HG03108 (cell line): ENCODE data around the gene DIP2C.
"Not testable (repeated sequence)": the region's sequence is repeated elsewhere in the genome, so short reads cannot be mapped to it uniquely, and the experiment has no call there.

Experiments
- ATAC-seq: cut with Tn5 transposase; IDR thresholded peaks from one replicate; pipeline ENCODE4 v1.9.1; 2021; ENCODE audit warnings: moderate library complexity; ENCODE audit not compliant: unreplicated experiment

The DIP2C gene

DNA sequence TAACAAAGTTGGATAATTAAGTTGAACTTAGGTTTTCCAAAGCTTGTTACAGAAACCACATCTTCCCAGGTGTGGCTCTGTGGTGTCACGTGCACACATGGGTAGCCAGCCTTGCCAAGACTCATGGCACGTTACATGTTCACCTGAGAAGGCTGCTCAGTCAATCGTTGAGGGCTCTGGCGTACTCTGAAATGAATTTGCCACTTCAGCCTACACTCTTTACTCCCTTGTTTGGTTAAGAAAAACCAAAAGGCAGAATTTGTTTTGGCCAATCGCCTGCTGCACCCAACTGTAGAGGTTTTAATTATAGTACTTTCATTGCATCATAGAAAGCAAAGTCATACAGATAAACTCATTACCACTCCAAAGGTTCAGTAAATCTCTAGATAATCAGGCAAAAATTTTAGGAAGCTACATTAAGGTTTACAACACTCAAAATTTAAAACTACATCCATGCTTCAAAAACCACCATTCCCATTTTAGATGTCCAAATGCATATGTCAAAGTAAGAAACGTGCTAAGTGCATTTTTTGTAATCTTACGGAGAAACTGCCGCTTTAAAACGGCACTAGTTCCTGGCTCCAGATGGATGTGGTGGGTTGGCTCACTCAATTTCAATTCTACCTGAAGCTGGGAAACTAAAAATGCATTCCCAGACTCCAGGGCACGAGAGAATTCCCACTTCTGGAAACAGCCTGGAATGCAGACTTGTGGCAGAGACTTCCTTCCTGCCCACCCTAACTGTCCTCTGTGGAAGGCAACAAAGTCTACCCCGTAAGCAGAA lies 88.4 kb downstream of the DIP2C start:
- no peak for ATAC-seq

- ATAC-seq = no peak
These were observed 89.2 kb downstream of the DIP2C start for GRCh38 chr10:600234-600633.

GRCh38 chr10:599767-600166 lies 89.7 kb downstream of the DIP2C start:
- no peak for ATAC-seq

DNA sequence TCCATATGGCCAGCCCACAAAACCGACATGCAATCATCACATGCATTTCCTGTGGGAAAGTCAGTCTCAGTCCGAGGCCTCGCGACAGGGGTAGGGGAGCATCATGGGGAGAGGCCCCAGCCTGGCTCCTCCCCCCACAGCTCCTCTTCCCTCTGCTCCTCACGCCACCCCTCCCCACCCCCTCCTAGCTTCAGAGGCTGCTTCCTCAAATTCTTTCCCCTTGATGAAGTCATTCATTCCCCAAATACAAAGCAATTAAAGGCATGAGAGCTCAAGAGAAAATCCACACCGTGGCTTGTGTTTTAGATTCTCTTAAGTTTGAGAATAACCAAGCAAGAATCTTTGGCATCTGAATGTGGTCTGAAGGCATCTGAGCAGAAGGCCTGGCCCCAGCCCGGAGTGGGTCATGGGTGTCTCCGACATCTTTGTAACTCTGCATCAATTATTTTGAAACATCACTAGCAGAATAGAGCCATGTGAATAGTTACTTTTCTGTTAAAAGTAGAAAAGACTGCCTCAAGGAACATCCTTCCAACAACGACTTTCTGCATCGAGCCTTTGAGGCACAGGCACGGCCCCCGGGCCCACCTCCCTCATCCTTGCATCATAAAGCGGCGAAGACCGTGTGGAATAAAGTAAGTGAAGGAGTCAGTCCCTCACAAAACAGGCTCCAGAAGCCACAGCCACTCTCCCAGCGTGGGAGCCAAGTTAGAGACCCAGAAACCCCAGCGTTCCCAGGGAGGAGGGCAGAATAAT lies 90.9 kb downstream of the DIP2C start:
- no peak for ATAC-seq

GRCh38 chr10:597976-598375 lies 91.5 kb downstream of the DIP2C start:
- ATAC-seq = no peak

GRCh38 chr10:596725-597345 lies 92.6 kb downstream of the DIP2C start:
- ATAC-seq = no peak

GRCh38 chr10:596131-596530 lies 93.3 kb downstream of the DIP2C start:
- ATAC-seq = not testable (repeated sequence)

- no peak for ATAC-seq
These were observed 94.0 kb downstream of the DIP2C start for GRCh38 chr10:595473-595872.

DNA sequence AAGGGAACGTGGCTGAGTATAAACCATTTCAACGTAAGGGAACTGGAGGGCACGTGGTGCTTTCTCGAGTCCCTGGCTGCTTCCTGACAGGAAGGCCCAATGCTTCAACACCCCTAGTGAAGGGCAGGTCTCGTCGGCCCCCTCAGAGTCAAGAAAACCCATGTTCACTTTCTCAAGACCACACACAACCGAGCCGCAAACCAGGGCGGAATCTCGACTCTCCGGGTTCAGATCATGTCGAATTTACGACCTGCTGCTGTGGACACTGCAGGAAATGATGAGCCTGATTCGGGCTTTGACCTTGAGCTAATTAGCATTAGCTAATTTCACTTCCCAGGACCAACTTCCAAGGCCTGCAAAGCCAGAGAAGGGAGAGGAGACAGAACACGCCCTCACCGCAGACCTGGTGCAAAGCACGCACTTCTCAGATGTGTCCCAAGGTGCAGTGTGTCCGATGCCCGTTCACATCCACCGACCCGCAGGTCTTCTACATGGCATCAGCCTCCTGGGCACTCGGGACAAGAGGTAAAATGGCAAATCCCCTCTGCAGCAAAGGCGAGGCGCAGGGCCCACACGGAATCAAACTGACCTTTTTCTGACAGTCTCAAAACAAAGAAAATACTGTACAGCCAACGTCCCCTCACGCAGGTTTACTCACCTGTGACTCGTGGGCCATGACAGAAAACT lies 94.7 kb downstream of the DIP2C start:
- no peak for ATAC-seq

GRCh38 chr10:593901-594457 lies 95.5 kb downstream of the DIP2C start:
- no peak for ATAC-seq

DNA sequence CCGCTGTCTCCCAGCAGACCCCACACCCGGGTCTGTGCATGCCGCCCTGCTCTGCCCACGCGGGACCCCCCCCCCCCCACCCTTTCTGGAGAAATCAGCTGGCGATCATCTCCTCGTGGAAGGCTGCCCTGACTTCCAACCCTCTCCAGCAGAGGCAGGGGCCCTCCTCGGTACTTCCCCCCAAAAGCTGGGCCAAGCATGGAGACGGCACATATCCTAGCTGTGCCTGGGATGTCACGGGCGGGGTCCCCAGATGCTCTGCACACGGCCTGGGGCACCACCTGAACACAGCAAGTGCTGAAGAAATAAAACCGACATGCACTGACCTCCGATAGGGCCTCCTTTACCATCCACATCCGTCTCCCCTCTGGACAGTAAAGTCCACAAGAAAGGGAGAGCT lies 96.0 kb downstream of the DIP2C start:
- ATAC-seq = no peak

- ATAC-seq = no peak
These were observed 96.5 kb downstream of the DIP2C start for GRCh38 chr10:593016-593415.

GRCh38 chr10:591646-592045 lies 97.8 kb downstream of the DIP2C start:
- ATAC-seq = no peak

- ATAC-seq = no peak
These were observed 98.7 kb downstream of the DIP2C start for GRCh38 chr10:590721-591120.

GRCh38 chr10:589961-590680 lies 99.3 kb downstream of the DIP2C start:
- ATAC-seq = no peak

DNA sequence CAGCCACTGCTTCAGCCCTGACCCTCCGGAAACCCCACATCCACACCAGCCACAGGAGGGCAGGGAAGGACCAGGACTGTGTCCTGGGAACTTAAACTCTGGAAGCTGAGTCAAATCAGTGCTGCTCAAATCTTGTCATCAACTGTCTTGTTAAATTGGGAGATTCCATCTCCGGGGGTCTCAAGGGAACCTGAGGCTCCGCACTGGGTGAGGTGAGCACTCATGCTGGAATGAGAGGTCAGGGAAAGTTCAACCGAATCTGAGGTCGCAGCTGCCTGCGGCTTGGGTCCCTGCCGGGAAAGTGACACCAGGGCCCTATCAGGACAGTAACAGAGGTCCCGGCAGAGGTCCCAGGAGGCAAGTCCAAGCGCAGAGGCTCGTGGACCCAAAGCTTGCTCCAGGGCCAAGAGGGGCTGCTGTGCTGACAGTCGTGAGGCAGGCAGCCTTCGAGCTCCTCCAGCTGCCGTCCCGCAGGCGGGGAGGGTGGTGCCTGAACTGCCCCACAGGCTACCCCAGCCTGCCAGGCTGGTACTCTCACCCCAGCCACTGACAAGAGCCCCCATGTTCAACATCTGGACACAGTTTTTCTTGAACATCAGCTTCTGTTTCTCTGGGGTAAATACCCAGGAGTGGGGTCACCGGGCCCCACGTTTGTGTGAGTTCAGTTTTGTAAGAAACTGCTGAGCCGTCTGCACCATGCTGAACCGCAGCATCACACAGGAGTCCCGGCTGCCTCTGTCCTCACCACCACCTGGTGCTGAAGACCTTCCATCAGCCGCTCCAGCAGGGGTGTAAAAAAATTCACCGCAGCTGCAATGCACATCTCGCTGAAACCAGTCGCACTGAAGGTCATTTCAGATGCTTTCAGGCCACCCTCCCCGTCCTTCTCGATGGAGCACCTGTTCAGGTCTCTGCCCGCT lies 101.0 kb downstream of the DIP2C start:
- ATAC-seq = no peak

GRCh38 chr10:586716-587115 lies 102.8 kb downstream of the DIP2C start:
- ATAC-seq = no peak

DNA sequence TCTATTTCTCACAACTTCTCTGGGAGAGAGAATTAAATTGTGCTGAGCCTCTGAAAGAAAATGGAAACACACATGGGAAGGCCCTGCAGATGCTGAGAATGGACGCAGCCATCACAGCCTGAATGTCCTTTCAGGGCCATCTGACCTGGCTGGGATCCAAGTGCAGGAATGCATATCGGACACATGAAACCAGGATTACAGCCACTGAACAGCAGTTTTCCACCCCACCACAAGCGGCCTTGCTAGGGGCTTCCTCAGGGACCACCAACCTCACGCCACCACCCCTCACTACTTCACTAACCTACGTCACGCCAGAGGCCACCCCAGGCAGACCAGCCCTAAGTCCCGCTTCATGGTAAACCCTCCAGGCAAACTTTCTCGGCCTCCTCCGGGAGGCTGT lies 103.3 kb downstream of the DIP2C start:
- no peak for ATAC-seq

DNA sequence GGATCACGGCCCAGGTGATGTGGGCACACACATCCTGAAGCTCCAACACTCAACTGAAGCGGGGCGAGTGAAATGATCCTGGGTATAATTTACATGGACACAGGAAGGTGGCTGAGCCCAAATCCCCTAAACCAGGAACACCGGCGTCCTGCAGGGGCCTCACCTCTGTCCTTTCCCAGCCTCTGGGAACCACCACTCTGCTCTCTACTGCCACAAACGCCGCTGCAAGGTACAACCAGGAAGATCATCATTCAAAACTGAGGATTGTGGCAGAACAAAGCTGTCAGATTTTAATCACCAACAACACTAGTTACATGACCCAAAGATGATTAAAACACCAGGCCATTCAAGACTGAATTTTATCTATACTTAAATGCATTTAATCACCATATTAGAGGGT lies 104.0 kb downstream of the DIP2C start:
- no peak for ATAC-seq
